Lower leg skin (tissue), 3 donors: Measurements from ENCODE around the gene CBLN3.

Source experiments
- POLR2A ChIP-seq, 2 donors: fragments of 450-650 bp; IDR thresholded peaks; one replicate each; pipeline ENCODE4 v1.6.1; 2016 to 2017; ENCODE audit warnings: antibody characterized with exemption in 2 of 2, mild to moderate bottlenecking in 1 of 2, moderate library complexity in 1 of 2
- TF ChIP-seq, protein P1 (sequence below), 3 donors: fragments of 450-650 bp; IDR thresholded peaks; one replicate each; pipeline ENCODE4 v1.5.1; 2016; ENCODE audit warnings: antibody characterized with exemption in 3 of 3, mild to moderate bottlenecking in 3 of 3, moderate library complexity in 2 of 3

DNA sequence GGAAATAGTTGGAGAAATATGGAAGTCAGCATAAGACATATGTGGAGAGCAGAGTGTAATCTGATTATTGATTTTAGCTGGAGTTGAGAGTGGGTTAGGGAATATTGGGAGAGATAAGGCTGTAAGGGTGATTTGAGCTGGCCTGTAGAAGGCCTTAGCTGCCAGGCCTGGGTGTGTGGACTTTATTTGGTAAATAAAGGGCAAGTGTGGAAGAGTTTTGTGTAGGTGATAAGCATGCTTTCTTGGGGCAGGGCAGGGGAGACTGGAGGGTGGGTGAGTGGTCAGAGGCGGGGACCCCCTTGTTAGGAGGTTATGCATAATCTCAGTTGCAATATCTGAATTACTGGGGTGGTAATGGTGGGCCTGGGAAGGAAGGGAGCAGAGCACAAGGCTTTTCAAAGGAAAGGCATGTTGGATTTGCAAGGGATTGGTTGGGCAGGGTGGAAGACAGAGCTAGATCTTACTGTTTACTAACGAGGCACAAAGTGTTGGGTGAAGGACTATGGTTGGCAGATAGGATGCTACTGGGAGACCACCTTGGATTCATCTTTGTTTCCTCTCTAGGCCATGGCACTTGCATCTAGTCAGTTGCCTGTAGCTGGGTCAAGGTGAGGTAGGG, 5.8 kb upstream of the CBLN3 start:
- TF ChIP-seq, protein P1, sequence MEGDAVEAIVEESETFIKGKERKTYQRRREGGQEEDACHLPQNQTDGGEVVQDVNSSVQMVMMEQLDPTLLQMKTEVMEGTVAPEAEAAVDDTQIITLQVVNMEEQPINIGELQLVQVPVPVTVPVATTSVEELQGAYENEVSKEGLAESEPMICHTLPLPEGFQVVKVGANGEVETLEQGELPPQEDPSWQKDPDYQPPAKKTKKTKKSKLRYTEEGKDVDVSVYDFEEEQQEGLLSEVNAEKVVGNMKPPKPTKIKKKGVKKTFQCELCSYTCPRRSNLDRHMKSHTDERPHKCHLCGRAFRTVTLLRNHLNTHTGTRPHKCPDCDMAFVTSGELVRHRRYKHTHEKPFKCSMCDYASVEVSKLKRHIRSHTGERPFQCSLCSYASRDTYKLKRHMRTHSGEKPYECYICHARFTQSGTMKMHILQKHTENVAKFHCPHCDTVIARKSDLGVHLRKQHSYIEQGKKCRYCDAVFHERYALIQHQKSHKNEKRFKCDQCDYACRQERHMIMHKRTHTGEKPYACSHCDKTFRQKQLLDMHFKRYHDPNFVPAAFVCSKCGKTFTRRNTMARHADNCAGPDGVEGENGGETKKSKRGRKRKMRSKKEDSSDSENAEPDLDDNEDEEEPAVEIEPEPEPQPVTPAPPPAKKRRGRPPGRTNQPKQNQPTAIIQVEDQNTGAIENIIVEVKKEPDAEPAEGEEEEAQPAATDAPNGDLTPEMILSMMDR (IDR thresholded peaks at IDR 0.05) = no peak
- no peak for TF ChIP-seq POLR2A (IDR thresholded peaks at IDR 0.05)
